Measurements from ENCODE around the gene PRRC2A.

PRRC2A gene

DNA sequence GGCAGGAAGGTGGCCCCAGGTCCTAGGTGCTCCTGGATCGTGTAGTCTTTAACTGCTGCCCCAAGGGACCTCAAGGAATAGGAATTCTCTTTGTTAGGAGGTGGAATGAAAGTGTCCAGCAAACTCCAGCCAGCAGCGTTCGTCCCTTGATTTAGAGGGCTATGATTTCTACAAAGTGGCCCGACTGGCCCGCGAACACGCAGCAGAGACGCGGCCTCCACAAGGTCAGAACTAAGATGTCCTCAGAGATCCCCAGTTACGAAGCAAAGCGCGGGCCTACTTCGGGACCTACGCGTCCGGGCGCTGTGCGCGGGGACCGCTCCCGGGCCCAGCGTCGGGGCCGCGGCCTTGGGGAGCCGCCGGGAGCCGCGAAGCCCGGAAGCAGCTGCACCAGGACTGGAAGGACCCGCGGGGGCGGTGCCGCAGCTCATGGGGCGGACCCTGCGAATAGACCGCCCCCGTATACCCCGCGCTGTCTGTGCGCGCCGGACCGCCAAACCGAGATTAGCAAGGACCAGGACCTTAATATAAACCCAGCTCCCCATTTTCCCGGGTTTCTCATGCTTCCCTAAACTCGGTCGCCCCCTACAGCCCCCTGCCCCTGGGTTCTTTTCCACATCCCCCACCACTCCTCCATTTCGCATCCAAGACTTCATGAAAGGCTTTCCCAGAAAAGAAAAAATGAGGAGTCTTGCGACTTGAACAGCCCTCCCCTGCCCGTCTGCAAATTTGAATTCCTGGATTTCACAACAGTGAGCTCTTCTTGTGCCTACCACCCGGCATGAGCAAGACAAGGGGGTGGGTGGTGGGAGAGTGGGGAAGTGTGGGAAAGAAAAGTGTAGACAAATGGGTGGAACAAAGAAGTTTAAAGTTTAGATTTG lies 40.1 kb downstream of the PRRC2A start, which contains the start of gene C6orf47:
TSS of gene C6orf47 (minus strand) at position 398 of the 881 bp plus-strand sequence. CDS start 831 bp downstream, outside the sequence.
- peak; percentile 86 for DNase-seq (ENCODE audit: insufficient read length, low spot score)
- no peak for FAIRE-seq

DNA sequence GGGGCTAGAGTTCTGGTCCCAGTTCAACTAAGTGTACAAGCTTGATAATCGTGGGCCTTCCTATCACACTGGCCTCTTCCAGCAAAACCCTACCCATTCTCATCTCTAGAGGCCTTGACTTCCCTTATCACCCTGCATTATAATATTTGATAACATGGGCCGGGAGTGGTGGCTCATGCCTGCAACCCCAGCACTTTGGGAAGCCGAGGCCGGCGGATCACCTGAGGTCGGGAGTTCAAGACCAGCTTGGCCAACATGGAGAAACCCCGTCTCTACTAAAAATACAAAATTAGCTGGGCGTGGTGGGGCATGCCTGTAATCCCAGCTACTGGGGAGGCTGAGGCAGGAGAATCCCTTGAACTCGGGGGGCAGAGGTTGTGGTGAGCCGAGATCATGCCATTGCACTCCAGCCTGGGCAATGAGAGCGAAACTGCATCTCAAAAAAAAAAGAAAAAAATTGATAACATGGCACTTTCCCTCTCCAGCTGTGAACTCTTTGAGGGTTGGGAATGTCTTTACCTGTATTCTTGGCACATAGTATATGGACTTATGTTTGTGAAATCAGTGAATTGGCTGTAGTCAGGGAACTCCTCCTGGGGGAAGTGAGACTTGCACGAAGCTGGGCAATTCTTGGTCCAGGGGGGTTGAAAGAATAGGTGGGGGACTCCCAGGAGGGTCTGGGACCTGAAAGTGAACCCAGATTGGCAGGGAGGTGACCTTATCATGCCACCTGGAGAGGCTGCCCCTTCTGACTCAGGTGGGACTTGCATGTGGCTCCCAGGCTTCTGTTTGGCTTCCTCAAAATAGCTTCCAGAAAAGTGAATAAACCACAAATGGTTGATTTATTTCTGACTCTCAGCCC lies 41.0 kb downstream of the PRRC2A start:
- no peak for DNase-seq (ENCODE audit: insufficient read length, low spot score)
- TF ChIP-seq, protein P1, sequence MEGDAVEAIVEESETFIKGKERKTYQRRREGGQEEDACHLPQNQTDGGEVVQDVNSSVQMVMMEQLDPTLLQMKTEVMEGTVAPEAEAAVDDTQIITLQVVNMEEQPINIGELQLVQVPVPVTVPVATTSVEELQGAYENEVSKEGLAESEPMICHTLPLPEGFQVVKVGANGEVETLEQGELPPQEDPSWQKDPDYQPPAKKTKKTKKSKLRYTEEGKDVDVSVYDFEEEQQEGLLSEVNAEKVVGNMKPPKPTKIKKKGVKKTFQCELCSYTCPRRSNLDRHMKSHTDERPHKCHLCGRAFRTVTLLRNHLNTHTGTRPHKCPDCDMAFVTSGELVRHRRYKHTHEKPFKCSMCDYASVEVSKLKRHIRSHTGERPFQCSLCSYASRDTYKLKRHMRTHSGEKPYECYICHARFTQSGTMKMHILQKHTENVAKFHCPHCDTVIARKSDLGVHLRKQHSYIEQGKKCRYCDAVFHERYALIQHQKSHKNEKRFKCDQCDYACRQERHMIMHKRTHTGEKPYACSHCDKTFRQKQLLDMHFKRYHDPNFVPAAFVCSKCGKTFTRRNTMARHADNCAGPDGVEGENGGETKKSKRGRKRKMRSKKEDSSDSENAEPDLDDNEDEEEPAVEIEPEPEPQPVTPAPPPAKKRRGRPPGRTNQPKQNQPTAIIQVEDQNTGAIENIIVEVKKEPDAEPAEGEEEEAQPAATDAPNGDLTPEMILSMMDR (IDR thresholded peaks at IDR 0.05; ENCODE audit: insufficient read depth, missing control alignments): no peak
- FAIRE-seq: no peak

More for the DNA sequence above, 40.1 kb downstream of the PRRC2A start, which contains the start of gene C6orf47:
- TF ChIP-seq, protein P1 (IDR thresholded peaks at IDR 0.05; ENCODE audit: insufficient read depth, missing control alignments): no peak

GRCh38 chr6:31662124-31662723 lies 41.7 kb downstream of the PRRC2A start:
- TF ChIP-seq, protein P1 (IDR thresholded peaks at IDR 0.05; ENCODE audit: insufficient read depth, missing control alignments): no peak
- DNase-seq (ENCODE audit: insufficient read length, low spot score) (no peak), FAIRE-seq (no peak)

DNA sequence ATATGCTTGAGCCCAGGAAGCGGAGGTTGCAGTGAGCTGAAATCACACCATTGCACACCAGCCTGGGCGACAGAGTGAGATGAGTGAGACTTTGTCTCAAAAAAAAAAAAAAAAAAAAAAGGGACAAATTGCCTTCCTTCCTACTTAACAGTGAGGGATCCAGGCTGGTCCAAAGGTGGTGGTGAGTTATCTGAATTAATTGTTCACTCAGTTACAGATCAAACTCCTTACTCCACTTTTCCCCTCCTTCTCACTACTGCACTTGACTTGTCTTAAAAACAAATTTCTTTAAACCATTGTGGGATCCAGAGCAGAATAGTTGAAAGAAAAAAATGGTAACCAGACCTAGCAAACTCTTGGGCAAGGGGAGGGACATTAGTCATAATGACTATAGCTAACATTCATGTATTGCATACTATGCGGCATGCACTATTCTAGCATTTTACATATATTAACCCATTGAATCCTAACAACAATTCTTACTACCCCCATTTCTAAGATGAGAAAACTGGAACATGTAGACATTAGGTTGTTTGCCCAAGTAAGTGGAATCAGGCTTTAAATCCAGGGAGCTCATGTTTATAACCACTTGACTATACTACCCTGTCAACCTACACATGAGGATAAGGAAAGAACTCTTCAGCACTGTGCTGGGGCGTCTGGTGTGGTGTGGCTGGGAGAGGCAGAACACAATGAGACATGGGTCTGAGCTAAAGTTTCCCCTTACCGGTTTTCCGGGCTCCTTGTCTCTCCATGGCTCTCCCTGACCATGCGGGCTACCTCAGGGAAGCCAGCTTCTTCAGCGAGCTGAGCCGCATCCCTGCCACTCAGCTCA lies 42.8 kb downstream of the PRRC2A start:
- TF ChIP-seq, protein P1 (IDR thresholded peaks at IDR 0.05; ENCODE audit: insufficient read depth, missing control alignments): no peak
- FAIRE-seq: no peak
- DNase-seq (ENCODE audit: insufficient read length, low spot score): no peak

DNA sequence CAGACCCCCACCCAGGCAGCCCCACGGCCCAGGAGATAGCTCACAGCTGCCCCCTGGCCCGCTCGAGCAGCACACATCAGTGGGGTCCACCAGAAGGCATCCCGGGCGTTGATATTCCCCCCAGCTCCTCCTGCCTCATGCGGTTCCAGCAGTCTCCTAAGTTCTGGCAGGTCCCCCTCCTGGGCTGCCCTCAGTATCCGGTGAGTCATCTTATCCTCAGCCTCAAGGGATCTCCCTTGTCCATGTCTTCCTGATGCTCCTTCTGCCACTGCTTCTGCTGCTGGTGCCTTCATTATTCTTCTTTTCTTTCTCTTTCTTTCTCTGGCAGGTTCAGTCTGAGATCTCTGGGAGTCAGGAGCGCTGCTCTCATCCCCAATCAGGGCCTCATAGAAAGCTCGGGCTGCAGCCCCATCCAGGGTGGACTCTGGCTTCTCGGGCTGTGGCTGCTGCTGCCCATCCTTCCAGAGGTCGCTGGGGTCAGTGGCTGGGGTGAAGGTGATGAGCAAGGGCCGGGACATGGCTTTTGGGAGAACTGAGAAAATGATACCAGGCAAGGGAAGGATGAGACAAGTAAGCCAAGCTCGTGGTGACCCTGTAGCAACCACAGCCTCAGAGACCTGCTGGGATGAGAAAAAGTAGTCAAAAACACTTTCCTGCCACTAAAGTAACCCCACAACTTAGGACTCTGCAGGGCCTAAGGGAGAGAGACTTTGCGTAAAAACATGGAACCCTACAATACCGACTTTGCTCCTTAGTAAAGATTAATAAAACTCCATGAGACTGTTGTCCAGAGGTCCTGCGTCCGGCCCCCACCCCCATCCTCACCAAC lies 43.7 kb downstream of the PRRC2A start:
- DNase-seq (ENCODE audit: insufficient read length, low spot score) (no peak), FAIRE-seq (no peak)
- TF ChIP-seq, protein P1 (IDR thresholded peaks at IDR 0.05; ENCODE audit: insufficient read depth, missing control alignments): no peak

Measured in D721Med (cell line).